Liver (tissue), 9 donors: ENCODE results near the gene ZNF335. TPM values are rescaled to one million over a fixed set of nuclear protein-coding genes. Genes with fewer than 3 reads are reported as not detected.

Experiments used
- DNase-seq: peaks from one replicate; pipeline ENCODE4 v3.0.0-alpha.2; 2017; ENCODE audit warnings: low spot score
- H3K27ac ChIP-seq, 2 donors: one replicate each; pipeline ENCODE4 v1.7.0; 2013; ENCODE audit warnings: inconsistent platforms in 2 of 2, low read length in 2 of 2, control low read depth in 1 of 2, low read depth in 1 of 2, mild to moderate bottlenecking in 1 of 2
- H3K27me3 ChIP-seq, 4 donors: one replicate each; pipeline versions ENCODE4 v1.6.1 to v1.7.0; 2013; ENCODE audit warnings: low read length in 3 of 4, inconsistent platforms in 1 of 4, mild to moderate bottlenecking in 1 of 4, moderate library complexity in 1 of 4; ENCODE audit not compliant: control insufficient read depth in 4 of 4, insufficient read depth in 4 of 4
- H3K36me3 ChIP-seq, 4 donors: one replicate each; pipeline versions ENCODE4 v1.6.1 to v1.7.0; 2013; ENCODE audit warnings: low read length in 3 of 4, mild to moderate bottlenecking in 3 of 4, low read depth in 1 of 4, moderate library complexity in 1 of 4; ENCODE audit not compliant: control insufficient read depth in 4 of 4, insufficient read depth in 3 of 4
- H3K4me1 ChIP-seq, 4 donors: one replicate each; pipeline versions ENCODE4 v1.6.1 to v1.7.0; 2013; ENCODE audit warnings: low read length in 3 of 4, mild to moderate bottlenecking in 3 of 4, moderate library complexity in 1 of 4; ENCODE audit not compliant: control insufficient read depth in 4 of 4, insufficient read depth in 4 of 4
- H3K4me3 ChIP-seq, 3 donors: one replicate each; pipeline versions ENCODE4 v1.6.1 to v1.7.0; 2013; ENCODE audit warnings: low read length in 3 of 3, control low read depth in 1 of 3, low read depth in 1 of 3, mild to moderate bottlenecking in 1 of 3
- H3K9ac ChIP-seq, 2 donors: one replicate each; pipeline ENCODE4 v1.7.0; 2013; ENCODE audit warnings: low read length in 2 of 2, mild to moderate bottlenecking in 2 of 2, moderate library complexity in 2 of 2, control low read depth in 1 of 2, low read depth in 1 of 2
- H3K9me3 ChIP-seq, 4 donors: one replicate each; pipeline versions ENCODE4 v1.6.1 to v1.7.0; 2013; ENCODE audit warnings: low read length in 3 of 4; ENCODE audit not compliant: control insufficient read depth in 4 of 4
- ATF3 ChIP-seq: IDR thresholded peaks from 2 replicates; pipeline ENCODE4 v1.6.1; 2016; ENCODE audit warnings: antibody characterized with exemption
- EGR1 ChIP-seq, 2 donors: IDR thresholded peaks; 2 replicates each; pipeline ENCODE4 v1.6.1; 2016 to 2018; ENCODE audit warnings: antibody characterized with exemption in 2 of 2, low read depth in 2 of 2
- FOXA1 ChIP-seq: IDR thresholded peaks from 2 replicates; pipeline ENCODE4 v1.6.1; 2016; ENCODE audit warnings: antibody characterized with exemption
- FOXA2 ChIP-seq: IDR thresholded peaks from 2 replicates; pipeline ENCODE4 v1.6.1; 2016; ENCODE audit warnings: antibody characterized with exemption
- GABPA ChIP-seq, 2 donors: IDR thresholded peaks in 1 of 2; conservative IDR thresholded peaks in 1 of 2; 2 replicates each; pipeline ENCODE4 v1.6.1; 2016; ENCODE audit warnings: antibody characterized with exemption in 2 of 2, mild to moderate bottlenecking in 1 of 2, moderate library complexity in 1 of 2
- HNF4A ChIP-seq, 2 donors: conservative IDR thresholded peaks; 2 replicates each; pipeline ENCODE4 v1.6.1; 2016; ENCODE audit warnings: antibody characterized with exemption in 2 of 2, mild to moderate bottlenecking in 2 of 2
- HNF4G ChIP-seq: IDR thresholded peaks from 2 replicates; pipeline ENCODE4 v1.6.1; 2016; ENCODE audit warnings: antibody characterized with exemption
- JUND ChIP-seq, 2 donors: IDR thresholded peaks; 2 replicates each; pipeline ENCODE4 v1.6.1; 2016; ENCODE audit warnings: antibody characterized with exemption in 2 of 2
- MAX ChIP-seq: IDR thresholded peaks from 2 replicates; pipeline ENCODE4 v1.6.1; 2016; ENCODE audit warnings: antibody characterized with exemption
- NR2F2 ChIP-seq: IDR thresholded peaks from 2 replicates; pipeline ENCODE4 v1.6.1; 2016; ENCODE audit warnings: antibody characterized with exemption
- RAD21 ChIP-seq, 2 donors: IDR thresholded peaks; 2 replicates each; pipeline ENCODE4 v1.6.1; 2016; ENCODE audit warnings: antibody characterized with exemption in 2 of 2, mild to moderate bottlenecking in 2 of 2
- REST ChIP-seq: IDR thresholded peaks from 2 replicates; pipeline ENCODE4 v1.6.1; 2016; ENCODE audit warnings: antibody characterized with exemption, mild to moderate bottlenecking
- RXRA ChIP-seq, 2 donors: IDR thresholded peaks; 2 replicates each; pipeline ENCODE4 v1.6.1; 2017 to 2018; ENCODE audit warnings: antibody characterized with exemption in 2 of 2, mild to moderate bottlenecking in 1 of 2
- SP1 ChIP-seq: IDR thresholded peaks from 2 replicates; pipeline ENCODE4 v1.6.1; 2018; ENCODE audit warnings: antibody characterized with exemption, mild to moderate bottlenecking
- TAF1 ChIP-seq: conservative IDR thresholded peaks from 2 replicates; pipeline ENCODE4 v1.6.1; 2016; ENCODE audit warnings: antibody characterized with exemption, mild to moderate bottlenecking
- YY1 ChIP-seq: IDR thresholded peaks from 2 replicates; pipeline ENCODE4 v1.6.1; 2016; ENCODE audit warnings: antibody characterized with exemption, mild to moderate bottlenecking
- ZBTB33 ChIP-seq: IDR thresholded peaks from 2 replicates; pipeline ENCODE4 v1.6.1; 2016; ENCODE audit warnings: antibody characterized with exemption
- WGBS: extraction: QIAGEN DNeasy Blood & Tissue Kit; methylation state at CpG from one replicate; pipeline ENCODE4 v1.1.7; 2013; 5-methylcytosine and 5-hydroxymethylcytosine counted together
- polyA plus RNA-seq, 2 donors: library from polyadenylated mRNA; stranded (reverse) in 1 of 2; unstranded in 1 of 2; fragments of 200-250 nt in 1 of 2; fragments of >200 nt in 1 of 2; fragmentation: Nextera tagmentation in 1 of 2; extraction: Ambion mirVana in 1 of 2; gene quantifications; one replicate each; pipeline versions ENCODE4 v1.2.1 to v1.2.3, GENCODE V29; 2013 to 2015
- total RNA-seq, 2 donors: library from RNA; depleted of rRNA; stranded (reverse); fragments of >200 nt; gene quantifications; one replicate each; pipeline ENCODE4 v1.2.3, GENCODE V29; 2014
- donor health status: healthy.
- donor health status: healthy.
- donor health status: healthy.
- donor health status: healthy.
- donor health status: healthy.

The ZNF335 gene
- total and polyA plus RNA-seq, 4 donors: 3.0 to 14.6 (median 6.6) TPM

- H3K27ac ChIP-seq: no peak overlapping the region
- 80% methylated on average over 22 of the region's 22 CpGs for WGBS
- no peak for DNase-seq
Measured at GRCh38 chr20:45909817-45910669, 62.0 kb downstream of the ZNF335 start.

GRCh38 chr20:45909336-45909808 lies 62.6 kb downstream of the ZNF335 start:
- DNase-seq: no peak
- no peak overlapping the region for H3K4me3 ChIP-seq

More at GRCh38 chr20:45909817-45910669, 62.0 kb downstream of the ZNF335 start:
- no peaks in the 10 kb centered on the region for H3K9me3 ChIP-seq
- H3K36me3 ChIP-seq: no peaks in the 10 kb centered on the region
- no peak overlapping the region for H3K4me3 ChIP-seq
- H3K27me3 ChIP-seq: no peaks in the 10 kb centered on the region
- peaks cover 0 to 3% (median 1%) of the 10 kb centered on the region in 4 donors for H3K4me1 ChIP-seq
- TF ChIP-seq FOXA2 (no peak), RXRA (IDR thresholded peaks at IDR 0.05) (no peak), GABPA (IDR thresholded peaks at IDR 0.05 in 1 of 2, conservative IDR thresholded peaks at IDR 0.05 in 1 of 2) (no peak), HNF4G (no peak), YY1 (no peak), RAD21 (IDR thresholded peaks at IDR 0.05) (no peak), TAF1 (no peak), NR2F2 (no peak), MAX (no peak), JUND (IDR thresholded peaks at IDR 0.05) (no peak), FOXA1 (no peak)
- H3K9ac ChIP-seq: no peak overlapping the region

GRCh38 chr20:45908084-45908483 lies 63.9 kb downstream of the ZNF335 start:
- Histone ChIP-seq H3K9ac (no peak overlapping the region), H3K9me3 (no peaks in the 10 kb centered on the region), H3K36me3 (no peaks in the 10 kb centered on the region), H3K4me3 (no peak overlapping the region), H3K27me3 (no peaks in the 10 kb centered on the region), H3K4me1 (peaks cover 0 to 3% (median 0%) of the 10 kb centered on the region in 4 donors), H3K27ac (no peak overlapping the region)
- 97% methylated on average over 2 of the region's 2 CpGs for WGBS
- DNase-seq: no peak
- no peak for TF ChIP-seq JUND (IDR thresholded peaks at IDR 0.05)
- no peak for TF ChIP-seq ZBTB33
- TF ChIP-seq EGR1 (IDR thresholded peaks at IDR 0.05; ENCODE audit: low read depth in 2 of 2): no peak
- TF ChIP-seq REST: no peak
- TF ChIP-seq ATF3: no peak
- no peak for TF ChIP-seq FOXA1
- no peak for TF ChIP-seq HNF4A (conservative IDR thresholded peaks at IDR 0.05)
- no peak for TF ChIP-seq TAF1
- TF ChIP-seq MAX: no peak
- TF ChIP-seq FOXA2: no peak
- TF ChIP-seq GABPA (IDR thresholded peaks at IDR 0.05 in 1 of 2, conservative IDR thresholded peaks at IDR 0.05 in 1 of 2): no peak
- TF ChIP-seq SP1: no peak

More at GRCh38 chr20:45909336-45909808, 62.6 kb downstream of the ZNF335 start:
- Histone ChIP-seq H3K27ac (no peak overlapping the region), H3K36me3 (no peaks in the 10 kb centered on the region), H3K27me3 (no peaks in the 10 kb centered on the region), H3K9ac (no peak overlapping the region), H3K4me1 (peaks cover 0 to 3% (median 0%) of the 10 kb centered on the region in 4 donors), H3K9me3 (no peaks in the 10 kb centered on the region)
- WGBS: 78% methylated on average over 12 of the region's 12 CpGs
- TF ChIP-seq HNF4A (conservative IDR thresholded peaks at IDR 0.05) (peak; percentile 43 to 52), TAF1 (no peak)
